ENCODE data around the gene COL9A2. TPM values are rescaled to one million over a fixed set of nuclear protein-coding genes. Genes with fewer than 3 reads are reported as not detected.
A peak's percentile ranks its signal among the peaks of the same experiment; 100 is the strongest.

COL9A2 gene
- total RNA-seq, 2 experiments from 2014 or later, result 10.6 to 21.4 TPM

GRCh38 chr1:40313958-40314720 is 2.9 kb downstream of the COL9A2 start:
- Histone ChIP-seq H3K9me2 (ENCODE audit: insufficient read depth, low read length) (no peaks in the 10 kb centered on the region), H3K9me3 (ENCODE audit: low read length) (no peaks in the 10 kb centered on the region), H2AFZ (ENCODE audit: low read length) (peak overlapping the region; percentile 87; the same call in 1 of the 2 replicates), H3K4me1 (ENCODE audit: insufficient read depth, low read length, poor library complexity, severe bottlenecking) (peaks cover 53% of the 10 kb centered on the region), H4K20me1 (ENCODE audit: insufficient read depth, low read length) (no peaks in the 10 kb centered on the region), H3K4me2 (ENCODE audit: low read length) (peak overlapping the region; percentile 81), H3K4me3 (ENCODE audit: low read depth, low read length, poor library complexity, severe bottlenecking) (peak overlapping the region; percentile 56), H3K36me3 (ENCODE audit: insufficient read depth, low read length) (no peaks in the 10 kb centered on the region), H3K27ac (ENCODE audit: low read depth, low read length, poor library complexity, severe bottlenecking) (peak overlapping the region; percentile 44), H3K79me2 (ENCODE audit: insufficient read depth, low read depth, low read length) (no peaks in the 10 kb centered on the region)
- peak; percentile 18 for DNase-seq (ENCODE audit: low spot score)
- TF ChIP-seq EZH2phosphoT487 (IDR thresholded peaks at IDR 0.05; ENCODE audit: borderline replicate concordance, low read depth, low read length), result no peak
- no peak for TF ChIP-seq CTCF (conservative IDR thresholded peaks at IDR 0.05; ENCODE audit: low read length)
- CTCF ChIA-PET (ENCODE audit: unreplicated experiment), result interaction anchor here (0.6 to 3.0 kb wide), 11 partner anchors 21 to 235 kb away, joined by 3 to 10 read pairs (median 4); no protein-coding TSS in a partner anchor
- intact Hi-C loops (cut with micrococcal nuclease; ENCODE audit: unreplicated experiment), result loop anchor here (2.0 kb wide), 2 partner anchors 57 to 161 kb away; no protein-coding TSS in a partner anchor
- POLR2A ChIA-PET, result interaction anchor here (0.6 to 2.4 kb wide), 8 partner anchors 27 to 161 kb away, joined by 3 to 8 read pairs (median 4); no protein-coding TSS in a partner anchor
- no TSS peak for BruUV-seq (replicated peaks)

GRCh38 chr1:40313329-40313957 is 3.6 kb downstream of the COL9A2 start:
- peak; percentile 71 for DNase-seq (ENCODE audit: low spot score)
- no peaks in the 10 kb centered on the region for H3K9me3 ChIP-seq (ENCODE audit: low read length)
- TF ChIP-seq EZH2phosphoT487 (IDR thresholded peaks at IDR 0.05; ENCODE audit: borderline replicate concordance, low read depth, low read length), result no peak
- TF ChIP-seq CTCF (conservative IDR thresholded peaks at IDR 0.05; ENCODE audit: low read length), result no peak
- peaks cover 53% of the 10 kb centered on the region for H3K4me1 ChIP-seq (ENCODE audit: insufficient read depth, low read length, poor library complexity, severe bottlenecking)
- H3K4me2 ChIP-seq (ENCODE audit: low read length), result peak overlapping the region; percentile 81
- no TSS peak for BruUV-seq (replicated peaks)
- no peaks in the 10 kb centered on the region for H3K36me3 ChIP-seq (ENCODE audit: insufficient read depth, low read length)
- intact Hi-C loops (cut with micrococcal nuclease; ENCODE audit: unreplicated experiment), result no loop called here
- peak overlapping the region; percentile 87; the same call in 1 of the 2 replicates for H2AFZ ChIP-seq (ENCODE audit: low read length)
- ChIA-PET CTCF (ENCODE audit: unreplicated experiment) (interaction anchor here (0.6 to 3.0 kb wide), 6 partner anchors 25 to 187 kb away, joined by 3 to 10 read pairs (median 4); no protein-coding TSS in a partner anchor), POLR2A (interaction anchor here (0.6 to 2.4 kb wide), 6 partner anchors 57 to 160 kb away, joined by 3 to 8 read pairs (median 4); no protein-coding TSS in a partner anchor)
- no peaks in the 10 kb centered on the region for H3K9me2 ChIP-seq (ENCODE audit: insufficient read depth, low read length)
- no peaks in the 10 kb centered on the region for H3K79me2 ChIP-seq (ENCODE audit: insufficient read depth, low read depth, low read length)
- H3K27ac ChIP-seq (ENCODE audit: low read depth, low read length, poor library complexity, severe bottlenecking), result peak overlapping the region; percentile 33
- H4K20me1 ChIP-seq (ENCODE audit: insufficient read depth, low read length), result no peaks in the 10 kb centered on the region
- peak overlapping the region; percentile 3 for H3K4me3 ChIP-seq (ENCODE audit: low read depth, low read length, poor library complexity, severe bottlenecking)
